Loucy (cell line): Measurements from ENCODE around the gene OGDHL.
"Not testable (repeated sequence)": the region's sequence is repeated elsewhere in the genome, so short reads cannot be mapped to it uniquely, and the experiment has no call there.

Experiments used
- H2AFZ ChIP-seq: fragments of 200-600 bp; sonication (generic); 2 replicates; pipeline ENCODE4 v1.6.0; 2016; ENCODE audit warnings: antibody characterized with exemption, mild to moderate bottlenecking, low read length, moderate library complexity
- H3F3A ChIP-seq: fragments of 200-600 bp; 2 replicates; pipeline ENCODE4 v1.6.0; 2016; ENCODE audit warnings: antibody characterized with exemption, low read depth, mild to moderate bottlenecking
- H3K27me3 ChIP-seq: fragments of 200-600 bp; sonication (generic); 2 replicates; pipeline ENCODE4 v1.6.1; 2014; ENCODE audit warnings: low read length, mild to moderate bottlenecking; ENCODE audit not compliant: insufficient read depth, poor library complexity, severe bottlenecking
- H3K36me3 ChIP-seq: fragments of 200-600 bp; sonication (generic); 2 replicates; pipeline ENCODE4 v1.6.1; 2016; ENCODE audit warnings: low read length; ENCODE audit not compliant: insufficient read depth
- H3K4me1 ChIP-seq: fragments of 200-600 bp; sonication (generic); 2 replicates; pipeline ENCODE4 v1.5.1; 2014; ENCODE audit warnings: low read length, mild to moderate bottlenecking; ENCODE audit not compliant: insufficient read depth, poor library complexity, severe bottlenecking
- H3K4me2 ChIP-seq: fragments of 200-600 bp; sonication (generic); 2 replicates; pipeline ENCODE4 v1.6.0; 2014; ENCODE audit warnings: antibody characterized with exemption, low read length, low read depth, mild to moderate bottlenecking; ENCODE audit not compliant: poor library complexity, severe bottlenecking
- H3K4me3 ChIP-seq: fragments of 200-600 bp; sonication (generic); 2 replicates; pipeline ENCODE4 v1.5.1; 2014; ENCODE audit warnings: low read length, mild to moderate bottlenecking, mixed read lengths; ENCODE audit not compliant: poor library complexity, severe bottlenecking
- H3K79me2 ChIP-seq: fragments of 200-600 bp; sonication (generic); 2 replicates; pipeline ENCODE4 v1.6.1; 2014; ENCODE audit warnings: low read length; ENCODE audit not compliant: insufficient read depth
- H3K9ac ChIP-seq: fragments of 200-600 bp; sonication (generic); 2 replicates; pipeline ENCODE4 v1.6.0; 2014; ENCODE audit warnings: mild to moderate bottlenecking, low read depth, low read length, moderate library complexity; ENCODE audit not compliant: poor library complexity, severe bottlenecking
- H3K9me2 ChIP-seq: fragments of 200-600 bp; sonication (generic); replicated peaks from 2 replicates; pipeline ENCODE4 v1.6.1; 2016; ENCODE audit warnings: low read depth, low read length, mixed read lengths
- H3K9me3 ChIP-seq: fragments of 200-600 bp; sonication (generic); 2 replicates; pipeline ENCODE4 v1.6.1; 2014; ENCODE audit warnings: mild to moderate bottlenecking, antibody characterized with exemption, low read length, low read depth; ENCODE audit not compliant: insufficient read depth
- H4K20me1 ChIP-seq: fragments of 200-600 bp; sonication (generic); 2 replicates; pipeline ENCODE4 v1.6.0; 2014; ENCODE audit warnings: antibody characterized with exemption, low read length, mild to moderate bottlenecking; ENCODE audit not compliant: insufficient read depth, poor library complexity, severe bottlenecking
- CTCF ChIP-seq: fragments of 200-600 bp; sonication (generic); conservative IDR thresholded peaks from 2 replicates; pipeline ENCODE4 v1.5.1; 2014; ENCODE audit warnings: mild to moderate bottlenecking, antibody characterized with exemption, low read length
- EZH2phosphoT487 ChIP-seq: fragments of 200-600 bp; IDR thresholded peaks from 2 replicates; pipeline ENCODE4 v1.6.1; 2018; ENCODE audit warnings: antibody characterized with exemption, mild to moderate bottlenecking, moderate library complexity, borderline replicate concordance

The OGDHL gene

GRCh38 chr10:49734676-49735075 lies 27.4 kb downstream of the OGDHL start:
- Histone ChIP-seq H3K4me3 (no peak overlapping the region), H3K9me3 (no peaks in the 10 kb centered on the region), H3K4me1 (no peaks in the 10 kb centered on the region), H2AFZ (no peak overlapping the region), H3K79me2 (no peaks in the 10 kb centered on the region), H3K9ac (no peak overlapping the region), H4K20me1 (no peaks in the 10 kb centered on the region), H3K27me3 (no peaks in the 10 kb centered on the region), H3K36me3 (no peaks in the 10 kb centered on the region), H3K4me2 (no peak overlapping the region), H3F3A (no peaks in the 10 kb centered on the region), H3K9me2 (no peaks in the 10 kb centered on the region)
- TF ChIP-seq CTCF = no peak
- TF ChIP-seq EZH2phosphoT487 = no peak

- H3K36me3 ChIP-seq = no peaks in the 10 kb centered on the region
- H3K4me3 ChIP-seq = no peak overlapping the region
- no peak overlapping the region for H3K4me2 ChIP-seq
- no peaks in the 10 kb centered on the region for H4K20me1 ChIP-seq
- H3K4me1 ChIP-seq = no peaks in the 10 kb centered on the region
- H3K9ac ChIP-seq = no peak overlapping the region
- no peaks in the 10 kb centered on the region for H3K9me2 ChIP-seq
- no peaks in the 10 kb centered on the region for H3K27me3 ChIP-seq
- no peak for TF ChIP-seq CTCF
- no peaks in the 10 kb centered on the region for H3K79me2 ChIP-seq
- H3F3A ChIP-seq = no peaks in the 10 kb centered on the region
- no peak overlapping the region for H2AFZ ChIP-seq
- no peaks in the 10 kb centered on the region for H3K9me3 ChIP-seq
Measured at GRCh38 chr10:49733866-49734265, 28.3 kb downstream of the OGDHL start.

- Histone ChIP-seq H3K9me2 (no peaks in the 10 kb centered on the region), H3F3A (no peaks in the 10 kb centered on the region), H3K36me3 (no peaks in the 10 kb centered on the region), H3K4me1 (no peaks in the 10 kb centered on the region), H3K79me2 (no peaks in the 10 kb centered on the region), H2AFZ (no peak overlapping the region), H3K4me2 (no peak overlapping the region), H3K27me3 (no peaks in the 10 kb centered on the region), H3K9me3 (peaks cover 10% of the 10 kb centered on the region; the same call in 1 of the 2 replicates), H3K9ac (no peak overlapping the region), H4K20me1 (no peaks in the 10 kb centered on the region), H3K4me3 (no peak overlapping the region)
- TF ChIP-seq EZH2phosphoT487 (no peak), CTCF (no peak)
Measured at GRCh38 chr10:49726593-49726992, 35.5 kb downstream of the OGDHL start.

GRCh38 chr10:49715157-49715556 lies 47.0 kb downstream of the OGDHL start:
- not testable (repeated sequence) for H2AFZ ChIP-seq, H3K4me2 ChIP-seq, H3K4me1 ChIP-seq, H4K20me1 ChIP-seq, H3F3A ChIP-seq, H3K9me3 ChIP-seq, H3K36me3 ChIP-seq, H3K9ac ChIP-seq, H3K4me3 ChIP-seq, H3K79me2 ChIP-seq, H3K27me3 ChIP-seq, H3K9me2 ChIP-seq
